HCT116 (cell line): ENCODE measurements around the gene BTBD18. TPM values are rescaled to one million over a fixed set of nuclear protein-coding genes. Genes with fewer than 3 reads are reported as not detected.

Source experiments
- ATAC-seq: fragments of 200-7000 bp; cut with Tn5 transposase; 2 replicates; pipeline ENCODE4 v1.9.1; 2020; ENCODE audit warnings: mild to moderate bottlenecking, moderate library complexity
- BruUV-seq: library from RNA; stranded (reverse); fragments of 400-500 nt; replicated peaks from 2 replicates; lab custom pipeline; 2021; lab: Mats Ljungman, UMichigan
- CTCF ChIA-PET: fragments of 300-600 bp; sonication (Branson Sonifier 250); formaldehyde crosslinking; loops from one replicate; lab custom pipeline; 2021; ENCODE audit warnings: antibody characterized with exemption; lab: Charles Lee
- POLR2A ChIA-PET: fragments of 300-600, 350-600 bp; sonication (Branson Sonifier 250); formaldehyde crosslinking; loops from one replicate; lab custom pipeline; 2021; ENCODE audit warnings: antibody characterized with exemption; lab: Charles Lee
- RAD21 ChIA-PET, 2 experiments: fragments of 300-600 bp; sonication (Branson Sonifier 250); formaldehyde crosslinking; loops; one replicate each; lab custom pipeline; 2023; ENCODE audit warnings: low total read pairs in 2 of 2; ENCODE audit not compliant: uncharacterized antibody in 2 of 2, unreplicated experiment in 2 of 2, low non-redundant PET in 1 of 2; lab: Charles Lee
- DNase-seq: peaks from one replicate; pipeline ENCODE4 v3.0.0-alpha.2; 2010; ENCODE audit warnings: low read depth, low spot score
- H2AFZ ChIP-seq: fragments of 200-600 bp; shearing (Covaris generic), sonication (generic); 2 replicates; pipeline ENCODE4 v1.6.1; 2017; ENCODE audit warnings: low read depth, mixed run types, mixed read lengths, antibody characterized with exemption, low read length; ENCODE audit not compliant: poor library complexity, severe bottlenecking
- H3K27ac ChIP-seq: 2 replicates; pipeline ENCODE4 v1.5.1; 2012; ENCODE audit warnings: low read depth, low read length
- H3K27me3 ChIP-seq: fragments of 200-600 bp; sonication (generic); 2 replicates; pipeline ENCODE4 v1.6.1; 2016; ENCODE audit warnings: mixed run types, low read length, mixed read lengths; ENCODE audit not compliant: insufficient read depth
- H3K36me3 ChIP-seq, 2 experiments: fragments of 200-500 bp in 1 of 2; fragments of 200-600 bp in 1 of 2; sonication (Bioruptor generic) in 1 of 2; sonication (generic) in 1 of 2; 2 replicates each; pipeline versions ENCODE4 v1.5.1 to v1.6.1; 2014 to 2016; ENCODE audit warnings: low read length in 2 of 2, inconsistent platforms in 1 of 2, mixed read lengths in 1 of 2, mixed run types in 1 of 2; ENCODE audit not compliant: insufficient read depth in 2 of 2, control insufficient read depth in 1 of 2
- H3K4me1 ChIP-seq, 2 experiments: fragments of 200-600 bp in 1 of 2; sonication (generic) in 1 of 2; 2 replicates each; pipeline versions ENCODE4 v1.5.1 to v1.6.1; 2012 to 2017; ENCODE audit warnings: low read length in 2 of 2, inconsistent platforms in 1 of 2, mild to moderate bottlenecking in 1 of 2, mixed read lengths in 1 of 2, mixed run types in 1 of 2, moderate library complexity in 1 of 2; ENCODE audit not compliant: insufficient read depth in 2 of 2, control insufficient read depth in 1 of 2
- H3K4me2 ChIP-seq: fragments of 200-600 bp; sonication (generic); 2 replicates; pipeline ENCODE4 v1.6.1; 2017; ENCODE audit warnings: mixed run types, low read length, mixed read lengths
- H3K4me3 ChIP-seq, 2 experiments: fragments of 200-600 bp in 1 of 2; sonication (generic) in 1 of 2; replicated peaks in 1 of 2; 2 replicates each; pipeline ENCODE4 v1.5.1; 2011 to 2016; ENCODE audit warnings: low read length in 2 of 2, control low read depth in 1 of 2, low read depth in 1 of 2, mild to moderate bottlenecking in 1 of 2, mixed read lengths in 1 of 2, mixed run types in 1 of 2
- H3K79me2 ChIP-seq: fragments of 200-600 bp; sonication (generic); 2 replicates; pipeline ENCODE4 v1.6.1; 2017; ENCODE audit warnings: mild to moderate bottlenecking, mixed run types, low read length, moderate library complexity, mixed read lengths; ENCODE audit not compliant: insufficient read depth
- H3K9ac ChIP-seq: fragments of 200-600 bp; sonication (generic); 2 replicates; pipeline ENCODE4 v1.6.1; 2016; ENCODE audit warnings: low read length, mixed read lengths
- H3K9me2 ChIP-seq: fragments of 200-600 bp; sonication (generic), shearing (Covaris generic); 2 replicates; pipeline ENCODE4 v1.6.1; 2017; ENCODE audit warnings: mixed run types, mild to moderate bottlenecking, moderate library complexity; ENCODE audit not compliant: insufficient read depth
- H3K9me3 ChIP-seq, 2 experiments: fragments of 200-500 bp in 1 of 2; fragments of 200-600 bp in 1 of 2; sonication (Bioruptor generic) in 1 of 2; sonication (generic) in 1 of 2; 2 replicates each; pipeline ENCODE4 v1.6.1; 2014 to 2017; ENCODE audit warnings: low read length in 2 of 2, mixed read lengths in 2 of 2, inconsistent platforms in 1 of 2, low read depth in 1 of 2, mild to moderate bottlenecking in 1 of 2, mixed run types in 1 of 2, moderate library complexity in 1 of 2; ENCODE audit not compliant: control insufficient read depth in 1 of 2, insufficient read depth in 1 of 2
- H4K20me1 ChIP-seq: fragments of 200-600 bp; sonication (generic), shearing (Covaris generic); 2 replicates; pipeline ENCODE4 v1.6.1; 2017; ENCODE audit warnings: mixed run types, mild to moderate bottlenecking, moderate library complexity; ENCODE audit not compliant: insufficient read depth
- CBX3 ChIP-seq: IDR thresholded peaks from 2 replicates; pipeline ENCODE4 v1.6.1; 2012; ENCODE audit warnings: low read depth
- EGR1 ChIP-seq: IDR thresholded peaks from 2 replicates; pipeline ENCODE4 v1.6.1; 2012; ENCODE audit warnings: low read depth
- EZH2 ChIP-seq: fragments of 200-600 bp; sonication (generic); IDR thresholded peaks from 2 replicates; pipeline ENCODE4 v1.6.1; 2017; ENCODE audit warnings: antibody characterized with exemption, mixed run types
- EZH2phosphoT487 ChIP-seq: fragments of 200-600 bp; IDR thresholded peaks from 2 replicates; pipeline ENCODE4 v1.6.1; 2018; ENCODE audit warnings: antibody characterized with exemption, borderline replicate concordance
- FOSL1 ChIP-seq: IDR thresholded peaks from 2 replicates; pipeline ENCODE4 v1.6.1; 2012; ENCODE audit warnings: low read depth
- JUND ChIP-seq: IDR thresholded peaks from 2 replicates; pipeline ENCODE4 v1.6.1; 2012
- MAX ChIP-seq: IDR thresholded peaks from 2 replicates; pipeline ENCODE4 v1.6.1; 2012
- RAD21 ChIP-seq: IDR thresholded peaks from 2 replicates; pipeline ENCODE4 v1.6.1; 2012; ENCODE audit warnings: low read depth, mild to moderate bottlenecking
- SIN3A ChIP-seq: IDR thresholded peaks from 2 replicates; pipeline ENCODE4 v1.6.1; 2012; ENCODE audit warnings: low read depth
- SP1 ChIP-seq: IDR thresholded peaks from 2 replicates; pipeline ENCODE4 v1.6.1; 2012; ENCODE audit warnings: low read depth
- SRF ChIP-seq: IDR thresholded peaks from 2 replicates; pipeline ENCODE4 v1.6.1; 2012; ENCODE audit warnings: low read depth
- TCF7L2 ChIP-seq: IDR thresholded peaks from 2 replicates; pipeline ENCODE4 v1.7.0; 2011; ENCODE audit warnings: borderline replicate concordance, inconsistent platforms; ENCODE audit not compliant: insufficient read depth, insufficient read length; ENCODE audit errors: extremely low read depth
- YY1 ChIP-seq: IDR thresholded peaks from 2 replicates; pipeline ENCODE4 v1.6.1; 2011; ENCODE audit warnings: low read length, low read depth, moderate library complexity, mild to moderate bottlenecking; ENCODE audit not compliant: insufficient replicate concordance; ENCODE audit errors: extremely low read depth
- ZBTB33 ChIP-seq: IDR thresholded peaks from 2 replicates; pipeline ENCODE4 v1.6.1; 2011; ENCODE audit warnings: mild to moderate bottlenecking, low read length, moderate library complexity; ENCODE audit not compliant: insufficient replicate concordance; ENCODE audit errors: extremely low read depth
- ZFX ChIP-seq: fragments of 450-650 bp; IDR thresholded peaks from 2 replicates; pipeline ENCODE4 v1.6.1; 2017
- ZNF274 ChIP-seq: fragments of 200-500 bp; sonication (Bioruptor generic); IDR thresholded peaks from 2 replicates; pipeline ENCODE4 v1.6.1; 2014; ENCODE audit warnings: mild to moderate bottlenecking, low read depth, low read length, inconsistent platforms
- intact Hi-C: fragments of 100-400 bp; cut with micrococcal nuclease; formaldehyde crosslinking; loops from 2 replicates; pipeline ENCODE4 v1.10.0; 2022
- total RNA-seq: library from RNA; stranded (reverse); gene quantifications from one replicate; pipeline ENCODE4 v1.2.1, GENCODE V29; 2021; ENCODE audit not compliant: unreplicated experiment

BTBD18 gene
- total RNA-seq, 1 experiment from 2014 or later, result not detected

- Histone ChIP-seq H3K9me3 (no peaks in the 10 kb centered on the region), H3K36me3 (peaks cover 10 to 21% of the 10 kb centered on the region in 2 experiments; a peak in 3 of 4 replicates), H3K4me3 (no peak overlapping the region), H3K4me2 (peak overlapping the region; percentile 35; the same call in 1 of the 2 replicates), H3K27me3 (no peaks in the 10 kb centered on the region), H3K9me2 (no peaks in the 10 kb centered on the region), H2AFZ (no peak overlapping the region), H4K20me1 (no peaks in the 10 kb centered on the region), H3K27ac (no peak overlapping the region), H3K9ac (peak overlapping the region; percentile 22; the same call in 1 of the 2 replicates), H3K4me1 (peaks cover 43 to 63% of the 10 kb centered on the region in 2 experiments), H3K79me2 (peaks cover 85% of the 10 kb centered on the region)
- ChIA-PET CTCF (no interaction called here), RAD21 (no interaction called here), POLR2A (interaction anchor here (1.5 kb wide), 1 partner anchor 32 kb away, joined by 5 read pairs; the partner anchor contains the start of gene CTNND1)
- TF ChIP-seq EZH2, result no peak
- no peak for TF ChIP-seq ZNF274
- no peak for TF ChIP-seq RAD21
- no peak for TF ChIP-seq ZBTB33
- TF ChIP-seq YY1, result no peak
- no peak for TF ChIP-seq FOSL1
- TF ChIP-seq ZFX, result no peak
- no peak for TF ChIP-seq MAX
- no peak for TF ChIP-seq EZH2phosphoT487
- TF ChIP-seq SIN3A, result no peak
- no peak for TF ChIP-seq JUND
- TF ChIP-seq SRF, result no peak
- no peak for TF ChIP-seq TCF7L2
- no peak for TF ChIP-seq EGR1
- TF ChIP-seq SP1, result no peak
- TF ChIP-seq CBX3, result no peak
- no peak for DNase-seq
- intact Hi-C loops, result no loop called here
- no TSS peak for BruUV-seq
- no peak for ATAC-seq
These were observed 41.9 kb upstream of the BTBD18 start for GRCh38 chr11:57793351-57794115.
